ENCODE results near the gene ITGB7. TPM values are rescaled to one million over a fixed set of nuclear protein-coding genes. Genes with fewer than 3 reads are reported as not detected.

Gene ITGB7, protein sequence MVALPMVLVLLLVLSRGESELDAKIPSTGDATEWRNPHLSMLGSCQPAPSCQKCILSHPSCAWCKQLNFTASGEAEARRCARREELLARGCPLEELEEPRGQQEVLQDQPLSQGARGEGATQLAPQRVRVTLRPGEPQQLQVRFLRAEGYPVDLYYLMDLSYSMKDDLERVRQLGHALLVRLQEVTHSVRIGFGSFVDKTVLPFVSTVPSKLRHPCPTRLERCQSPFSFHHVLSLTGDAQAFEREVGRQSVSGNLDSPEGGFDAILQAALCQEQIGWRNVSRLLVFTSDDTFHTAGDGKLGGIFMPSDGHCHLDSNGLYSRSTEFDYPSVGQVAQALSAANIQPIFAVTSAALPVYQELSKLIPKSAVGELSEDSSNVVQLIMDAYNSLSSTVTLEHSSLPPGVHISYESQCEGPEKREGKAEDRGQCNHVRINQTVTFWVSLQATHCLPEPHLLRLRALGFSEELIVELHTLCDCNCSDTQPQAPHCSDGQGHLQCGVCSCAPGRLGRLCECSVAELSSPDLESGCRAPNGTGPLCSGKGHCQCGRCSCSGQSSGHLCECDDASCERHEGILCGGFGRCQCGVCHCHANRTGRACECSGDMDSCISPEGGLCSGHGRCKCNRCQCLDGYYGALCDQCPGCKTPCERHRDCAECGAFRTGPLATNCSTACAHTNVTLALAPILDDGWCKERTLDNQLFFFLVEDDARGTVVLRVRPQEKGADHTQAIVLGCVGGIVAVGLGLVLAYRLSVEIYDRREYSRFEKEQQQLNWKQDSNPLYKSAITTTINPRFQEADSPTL
- total RNA-seq: 0.25 TPM in 1 of 2 replicates, not detected in the other

DNA sequence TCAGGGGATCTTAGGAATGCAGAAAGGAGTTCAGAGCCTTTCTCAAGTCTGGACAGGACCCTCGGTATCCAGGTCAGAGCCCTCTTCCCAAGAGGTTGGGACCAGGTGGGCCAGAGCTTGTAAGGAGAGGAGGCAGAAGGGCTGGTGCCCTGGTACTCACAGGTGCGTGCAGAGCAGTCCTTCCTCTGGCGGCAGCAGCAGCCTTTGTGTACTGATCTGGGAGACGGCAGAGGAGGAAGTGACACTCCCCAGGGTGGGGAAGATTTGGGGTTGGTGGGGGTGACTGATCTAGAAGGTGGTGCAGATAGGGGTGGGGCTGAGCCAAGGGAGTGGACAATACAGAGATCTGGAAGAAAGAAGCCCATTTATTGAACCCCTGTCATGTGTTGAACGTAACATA, at the start of gene ITGB7:
Gene ITGB7, minus strand, starts transcription at position 210 of the 400 bp plus-strand sequence. CDS start 6,808 bp downstream, outside the sequence.
- DNase-seq (ENCODE audit: low read depth in 2 of 2): no peak

DNA sequence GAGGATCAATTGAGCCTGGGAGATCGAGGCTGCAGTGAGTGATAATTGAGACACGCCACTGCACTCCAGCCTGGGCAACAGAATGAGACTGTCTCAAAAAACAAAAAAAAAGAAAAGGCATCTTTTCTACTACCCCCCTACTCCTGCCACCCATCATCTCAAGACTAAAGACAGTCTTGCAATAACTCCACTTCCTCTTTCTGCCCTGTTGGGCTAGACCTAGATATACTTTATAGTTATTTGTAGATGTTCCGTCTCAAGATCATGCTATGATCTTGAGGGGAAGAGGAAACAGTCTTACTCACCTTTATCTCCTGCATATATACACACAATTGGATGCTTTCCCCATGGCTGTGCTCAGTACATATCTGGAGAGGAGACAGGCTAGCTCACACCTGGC, 48.9 kb upstream of the ITGB7 start:
- no peak for DNase-seq (ENCODE audit: low read depth in 2 of 2)

DNA sequence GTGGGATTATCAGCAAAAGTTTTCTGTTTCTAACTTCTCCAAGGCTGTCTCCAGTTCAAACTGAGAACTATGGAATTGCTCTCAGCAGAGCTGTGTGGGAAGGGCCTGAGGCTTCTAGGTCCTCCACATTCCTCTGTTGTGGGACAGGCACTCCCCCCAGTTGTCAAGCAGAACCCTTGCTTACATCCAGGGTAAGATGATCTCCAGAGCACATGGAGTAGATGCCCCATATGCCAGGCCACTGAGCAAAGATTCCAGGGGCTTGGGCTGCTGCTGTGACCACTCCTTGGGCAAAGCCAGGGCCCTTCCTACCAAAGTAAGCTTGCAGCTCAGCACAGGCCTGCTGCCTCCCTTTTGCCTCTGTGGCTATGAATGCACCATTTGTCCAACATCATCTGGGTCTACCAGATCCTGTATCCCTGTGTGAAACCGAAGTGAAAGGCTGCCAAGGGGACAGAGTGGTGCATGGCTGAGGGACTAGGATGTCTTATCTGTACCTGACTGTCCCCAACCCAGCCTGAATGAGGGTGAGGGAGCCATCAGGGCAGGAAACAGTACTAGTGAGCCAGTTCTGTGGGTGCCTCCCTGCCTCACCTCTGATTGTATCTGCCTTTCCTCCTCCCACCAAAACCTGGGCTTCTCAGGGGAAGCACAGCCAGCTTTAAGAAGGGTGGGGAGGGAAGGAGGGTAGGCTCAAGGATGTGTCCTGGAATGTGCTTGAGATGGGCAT, 47.9 kb upstream of the ITGB7 start:
- no peak for DNase-seq (ENCODE audit: low read depth in 2 of 2)

DNA sequence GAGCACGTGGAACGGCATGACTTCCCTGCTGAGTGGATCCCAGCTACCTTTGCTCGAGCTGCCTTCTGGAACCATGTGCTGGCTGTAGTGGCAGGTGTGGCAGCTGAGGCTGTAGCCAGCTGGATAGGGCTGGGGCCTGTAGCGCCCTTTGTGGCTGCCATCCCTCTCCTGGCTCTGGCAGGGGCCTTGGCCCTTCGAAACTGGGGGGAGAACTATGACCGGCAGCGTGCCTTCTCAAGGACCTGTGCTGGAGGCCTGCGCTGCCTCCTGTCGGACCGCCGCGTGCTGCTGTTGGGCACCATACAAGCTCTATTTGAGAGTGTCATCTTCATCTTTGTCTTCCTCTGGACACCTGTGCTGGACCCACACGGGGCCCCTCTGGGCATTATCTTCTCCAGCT, 46.2 kb upstream of the ITGB7 start:
- DNase-seq (ENCODE audit: low read depth in 2 of 2): no peak

DNA sequence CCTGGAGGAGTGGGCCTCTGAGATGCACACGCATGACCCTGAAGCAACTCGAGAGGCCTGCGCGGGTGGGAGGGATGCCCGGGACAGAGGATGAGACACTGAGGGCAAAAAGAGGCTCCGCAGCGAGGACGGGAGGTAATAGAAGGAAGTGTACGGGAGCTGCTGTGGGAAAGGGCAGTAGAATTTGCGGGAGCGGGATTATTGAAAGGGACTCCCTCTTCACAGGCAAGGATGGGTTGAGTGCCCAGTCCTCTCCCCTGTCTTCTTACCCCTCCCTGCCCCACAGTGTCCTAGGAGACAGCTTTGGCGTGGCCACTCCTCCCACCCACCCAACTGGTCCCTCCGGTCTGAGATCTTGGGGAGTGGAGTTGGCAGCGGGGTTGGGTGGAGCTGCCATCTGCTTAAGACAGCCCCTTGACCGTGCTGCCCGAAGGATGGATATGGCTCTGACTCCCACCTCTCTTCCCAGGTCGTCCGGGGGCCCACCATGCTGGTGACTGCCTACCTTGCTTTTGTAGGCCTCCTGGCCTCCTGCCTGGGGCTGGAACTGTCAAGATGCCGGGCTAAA, 45.4 kb upstream of the ITGB7 start:
- DNase-seq (ENCODE audit: low read depth in 2 of 2): no peak

DNA sequence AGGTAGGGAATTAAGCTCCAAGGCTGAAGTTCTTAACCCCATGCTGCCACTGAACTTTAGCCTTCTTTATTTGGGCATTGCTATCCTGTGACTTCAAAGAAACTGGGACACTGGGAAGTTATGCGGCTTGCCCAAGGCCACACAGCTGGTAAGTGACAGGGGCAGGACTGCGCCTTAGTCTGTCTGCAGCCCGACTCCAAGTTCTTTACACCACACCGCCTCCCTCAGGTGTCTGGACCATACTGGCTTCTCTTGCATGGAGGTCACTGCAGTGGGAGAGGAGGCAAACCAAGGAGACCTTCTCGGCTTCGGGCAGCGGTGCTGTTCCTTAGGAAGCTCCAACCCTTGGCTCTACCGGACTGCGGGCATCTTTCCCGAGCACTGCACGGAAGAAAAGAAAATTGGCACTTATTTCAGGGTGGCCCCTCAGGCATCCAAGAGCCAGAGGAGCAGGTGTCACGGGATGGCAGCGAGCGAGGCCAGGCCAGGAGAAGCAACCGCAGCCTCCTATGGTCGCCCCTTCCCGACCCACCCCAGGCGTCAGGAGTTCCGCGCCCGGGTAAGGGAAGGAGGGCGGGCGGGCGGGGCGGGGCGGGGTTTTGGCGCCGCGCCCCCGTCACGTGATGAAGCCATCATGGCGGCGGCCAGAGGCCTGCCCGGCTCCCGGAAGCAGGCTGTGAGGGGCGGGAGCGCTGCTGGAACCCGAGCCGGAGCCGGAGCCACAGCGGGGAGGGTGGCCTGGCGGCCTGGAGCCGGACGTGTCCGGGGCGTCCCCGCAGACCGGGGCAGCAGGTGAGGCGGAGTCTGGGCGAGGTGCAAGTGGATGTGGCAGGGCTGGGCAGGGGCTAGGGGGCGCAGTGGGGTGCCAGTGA, 44.7 kb upstream of the ITGB7 start:
- peak in 1 of 2 donors; percentile 75 for DNase-seq (ENCODE audit: low read depth in 2 of 2)

DNA sequence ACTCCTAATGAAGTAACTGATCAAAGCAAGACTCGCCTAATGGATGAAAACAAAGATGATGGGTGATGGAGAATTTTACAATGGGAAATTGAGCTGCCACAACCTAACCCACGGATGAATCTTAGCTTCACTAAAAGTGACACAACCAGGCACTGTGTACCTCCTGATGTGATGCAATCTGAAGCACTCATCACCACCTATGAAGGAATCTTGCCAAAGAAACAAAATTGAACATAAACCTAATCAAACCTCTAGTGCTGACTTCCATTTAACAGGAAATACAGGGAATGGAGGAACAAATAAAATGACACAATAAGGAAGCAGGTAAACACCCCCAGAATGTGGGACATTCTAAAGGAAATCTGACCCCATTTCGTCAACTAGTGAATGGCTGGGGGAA, 38.2 kb upstream of the ITGB7 start:
- DNase-seq (ENCODE audit: low read depth in 2 of 2): no peak

DNA sequence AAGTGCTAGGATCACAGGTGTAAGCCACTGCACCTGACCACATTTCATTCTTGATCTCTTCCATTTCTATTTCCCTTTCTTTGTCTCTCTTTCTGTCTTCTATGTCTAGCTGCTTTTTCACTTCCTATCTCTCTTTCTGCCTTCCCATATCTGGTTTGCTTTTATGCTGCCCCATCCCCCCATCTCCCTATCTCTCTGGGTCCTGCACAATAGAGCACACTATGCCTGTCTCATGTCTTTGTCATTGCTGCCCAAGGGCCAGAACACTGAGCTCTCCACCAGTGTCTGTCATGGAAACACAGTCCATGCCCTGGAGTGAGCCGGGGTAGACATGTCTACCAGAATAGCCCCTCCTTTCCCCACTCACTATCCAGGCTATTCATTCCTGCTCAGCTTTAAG, 37.3 kb upstream of the ITGB7 start:
- no peak for DNase-seq (ENCODE audit: low read depth in 2 of 2)

DNA sequence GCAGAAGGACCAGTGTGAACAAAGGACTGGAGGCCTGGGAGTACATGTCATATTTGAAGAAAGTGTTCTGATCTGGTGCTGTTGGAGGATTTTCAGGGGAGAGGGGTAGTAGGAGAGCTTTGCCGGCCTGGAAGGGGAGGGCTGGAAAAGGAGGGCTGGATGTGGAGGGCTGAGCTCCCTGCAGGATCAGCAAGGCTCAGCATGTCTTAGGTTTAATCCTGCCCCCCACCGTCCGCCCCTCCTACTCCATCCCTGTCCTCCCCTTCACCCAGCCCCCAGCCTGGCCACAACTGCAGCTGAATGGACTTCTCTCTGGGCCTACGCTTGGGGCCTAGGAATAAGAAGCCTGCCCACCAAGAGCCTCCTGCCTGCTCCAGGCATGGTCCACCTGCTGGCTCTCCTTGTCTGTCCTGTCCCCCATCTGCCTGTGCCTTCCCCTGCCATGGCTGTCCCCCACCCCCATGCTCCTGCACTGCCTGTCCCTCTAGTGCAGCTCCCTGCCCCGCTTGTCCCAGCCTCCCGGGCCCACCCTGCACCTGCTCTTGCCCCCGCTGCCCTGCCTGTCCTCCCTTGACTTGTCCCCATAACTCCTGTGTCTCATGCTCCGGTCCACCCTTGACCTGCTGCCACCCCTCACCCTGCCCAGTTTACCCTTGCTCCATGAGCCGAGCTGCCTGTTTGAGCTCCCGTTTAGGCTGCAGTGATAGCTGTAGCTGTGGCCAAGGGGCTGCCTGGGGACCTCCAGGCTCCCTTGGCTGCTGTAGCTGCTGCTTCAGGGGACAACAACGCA, 34.8 kb upstream of the ITGB7 start:
- DNase-seq (ENCODE audit: low read depth in 2 of 2): no peak

DNA sequence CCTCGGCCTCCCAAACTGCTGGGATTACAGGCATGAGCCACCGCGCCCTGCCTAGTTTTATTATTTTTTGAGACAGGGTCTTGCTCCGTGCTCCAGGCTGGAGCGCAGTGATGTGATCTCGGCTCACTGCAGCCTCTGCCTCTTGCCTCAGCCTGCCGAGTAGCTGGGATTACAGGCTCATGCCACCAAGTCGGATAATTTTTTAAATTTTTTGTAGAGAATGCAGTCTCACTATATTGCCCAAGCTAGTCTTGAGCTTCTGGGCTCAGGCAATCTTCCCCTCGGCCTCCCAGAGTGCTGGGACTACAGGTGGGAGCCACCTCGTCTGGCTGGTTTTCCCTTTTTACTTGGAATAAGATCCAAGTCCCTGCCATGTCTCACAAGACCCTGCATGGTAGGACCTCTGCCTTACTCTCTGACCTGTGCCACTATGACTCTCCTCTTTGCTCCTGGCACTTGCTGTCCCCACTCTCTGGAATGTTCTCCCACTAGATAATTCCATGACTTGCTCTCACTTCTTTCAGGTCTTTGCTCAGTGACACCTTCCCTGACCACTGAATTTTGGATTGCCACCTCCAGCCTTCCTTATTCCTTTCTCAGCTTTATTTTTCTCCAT, 32.7 kb upstream of the ITGB7 start:
- no peak for DNase-seq (ENCODE audit: low read depth in 2 of 2)

DNA sequence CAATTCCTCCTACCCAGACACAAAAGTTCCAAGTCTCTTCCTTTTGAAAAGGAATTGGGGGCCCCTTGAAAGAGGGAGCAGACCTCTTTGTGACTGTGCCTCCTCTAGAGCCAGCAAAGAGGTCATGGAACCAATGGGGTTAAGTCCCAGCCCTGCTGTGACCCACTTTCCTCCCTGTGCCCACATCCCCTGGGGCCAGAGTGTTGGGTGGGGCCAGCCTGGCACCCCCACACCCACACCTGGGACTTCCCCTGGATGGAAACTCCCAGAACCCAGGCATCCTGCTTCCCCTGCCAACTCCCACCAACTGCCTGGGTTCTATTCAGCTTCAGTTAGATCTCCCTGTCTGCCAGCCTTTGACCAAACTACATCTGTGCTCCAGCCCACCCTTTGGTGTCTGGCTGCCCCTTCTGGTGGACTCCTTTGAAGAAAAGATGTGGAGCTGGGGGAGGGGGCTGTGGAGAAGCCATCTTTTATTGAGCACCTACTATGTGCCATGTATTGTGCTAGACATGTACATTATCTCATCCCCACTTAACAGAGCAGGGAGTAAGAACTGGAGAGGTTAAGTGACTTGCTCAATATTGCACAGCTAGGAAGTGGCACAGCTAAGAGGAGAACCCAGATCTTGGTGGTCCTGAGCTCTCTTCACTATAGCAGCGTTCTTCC, 29.5 kb upstream of the ITGB7 start:
- DNase-seq (ENCODE audit: low read depth in 2 of 2): no peak

DNA sequence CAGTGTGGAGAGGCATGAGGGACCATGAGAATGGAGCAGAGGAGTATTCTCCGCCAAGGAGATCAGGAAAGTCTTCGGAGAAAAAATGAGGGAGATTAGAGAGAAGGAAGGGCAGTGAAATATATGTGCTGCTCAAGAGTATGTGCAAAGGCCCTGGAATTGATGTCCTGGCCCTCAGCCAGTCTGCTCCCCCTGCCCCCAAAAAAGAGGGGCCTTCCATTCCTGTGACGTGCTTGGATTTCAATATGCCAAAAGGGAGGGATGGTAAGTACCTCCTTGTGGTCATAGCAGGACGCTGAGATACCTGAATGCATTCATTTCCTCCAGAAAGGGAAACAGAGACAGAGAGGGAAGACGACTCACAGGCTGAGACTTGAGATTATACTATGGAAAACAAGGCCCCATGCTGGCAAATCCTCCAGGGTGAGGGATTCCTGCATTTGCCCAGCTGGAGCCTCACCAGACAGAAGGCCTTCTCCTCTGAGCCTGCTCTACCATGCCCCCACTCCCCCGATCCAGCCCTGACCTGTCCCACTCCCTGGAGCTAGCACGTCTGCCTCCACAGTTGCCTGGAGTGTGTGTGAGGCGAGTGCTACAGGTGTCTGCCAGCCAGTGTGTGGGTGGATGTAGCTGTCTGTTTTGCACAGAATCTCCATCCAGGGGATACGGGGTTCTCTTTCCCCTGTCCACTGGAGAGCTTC, 28.8 kb upstream of the ITGB7 start:
- no peak for DNase-seq (ENCODE audit: low read depth in 2 of 2)

DNA sequence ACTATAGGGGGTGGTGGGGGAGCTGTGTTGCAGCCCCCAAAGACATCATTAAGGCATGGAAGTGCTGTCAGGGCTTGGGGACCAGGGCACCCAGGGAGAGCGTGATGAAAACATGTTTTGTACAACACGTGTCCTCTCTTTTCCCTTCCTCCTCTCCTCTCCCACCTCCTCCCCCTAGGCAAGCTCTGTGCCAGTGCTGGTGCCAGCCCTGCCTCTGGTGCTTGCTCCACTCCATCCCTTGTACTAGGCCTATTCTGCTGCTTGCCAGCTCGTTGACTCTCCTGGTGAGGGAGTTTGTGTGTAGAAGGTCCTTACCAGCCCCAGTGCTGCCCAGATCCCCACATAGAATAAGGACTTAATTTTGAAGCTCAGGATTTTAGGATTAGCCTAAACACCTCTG, 28.1 kb upstream of the ITGB7 start:
- no peak for DNase-seq (ENCODE audit: low read depth in 2 of 2)

DNA sequence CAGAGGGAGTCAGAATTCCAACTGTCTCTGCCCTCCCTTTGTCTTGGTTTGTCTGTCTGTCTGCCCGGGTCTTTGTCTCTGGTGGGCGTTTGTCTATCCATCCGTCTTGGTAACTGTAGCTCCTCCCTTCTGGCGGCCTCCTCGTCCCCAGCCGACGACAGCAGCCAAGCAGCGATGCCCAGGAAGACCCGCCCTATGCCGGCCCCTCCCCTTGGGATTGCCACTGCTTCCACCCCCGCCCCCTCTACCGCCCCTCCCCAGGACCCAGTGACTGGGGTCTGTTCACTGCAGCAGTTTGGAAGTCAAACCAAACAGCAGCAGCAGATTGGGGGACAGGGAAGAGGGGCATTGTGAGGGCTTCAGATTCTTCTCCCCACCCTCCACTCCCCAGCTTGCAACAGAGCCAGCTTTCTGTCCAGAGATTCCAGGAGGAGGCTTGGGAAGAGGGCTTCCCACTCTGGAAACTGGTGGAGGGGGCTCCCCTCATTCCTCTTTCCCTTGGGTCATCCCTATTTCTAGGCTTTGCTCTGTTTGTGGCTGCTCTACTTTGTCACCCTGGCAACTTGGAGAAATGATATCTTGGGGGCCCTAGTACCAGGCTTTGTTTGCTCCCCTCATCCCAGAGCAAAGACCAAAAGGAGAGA, 27.3 kb upstream of the ITGB7 start:
- DNase-seq (ENCODE audit: low read depth in 2 of 2): no peak

DNA sequence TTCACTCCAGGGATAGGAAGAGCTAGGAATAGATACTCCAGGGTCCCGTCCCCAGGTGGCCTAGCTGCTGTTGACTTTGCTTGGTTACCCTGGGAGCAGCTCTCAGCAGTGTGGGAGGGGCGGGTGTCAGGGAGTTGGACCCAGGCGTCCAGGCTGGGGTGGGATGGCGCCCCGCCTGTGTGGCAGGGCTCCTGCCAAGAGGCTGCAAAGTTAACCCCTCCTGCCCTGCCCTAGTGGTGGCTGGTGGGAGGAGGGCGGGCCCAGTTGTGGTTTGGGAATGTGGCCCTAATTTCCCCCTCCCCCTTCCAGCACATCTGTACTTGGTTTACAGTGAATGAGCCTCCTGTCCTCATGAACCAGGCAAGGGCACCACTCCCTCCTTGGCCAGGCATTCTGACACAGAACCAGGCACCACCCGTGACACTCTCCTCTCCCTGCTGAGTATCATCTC, 26.6 kb upstream of the ITGB7 start:
- DNase-seq (ENCODE audit: low read depth in 2 of 2): no peak

DNA sequence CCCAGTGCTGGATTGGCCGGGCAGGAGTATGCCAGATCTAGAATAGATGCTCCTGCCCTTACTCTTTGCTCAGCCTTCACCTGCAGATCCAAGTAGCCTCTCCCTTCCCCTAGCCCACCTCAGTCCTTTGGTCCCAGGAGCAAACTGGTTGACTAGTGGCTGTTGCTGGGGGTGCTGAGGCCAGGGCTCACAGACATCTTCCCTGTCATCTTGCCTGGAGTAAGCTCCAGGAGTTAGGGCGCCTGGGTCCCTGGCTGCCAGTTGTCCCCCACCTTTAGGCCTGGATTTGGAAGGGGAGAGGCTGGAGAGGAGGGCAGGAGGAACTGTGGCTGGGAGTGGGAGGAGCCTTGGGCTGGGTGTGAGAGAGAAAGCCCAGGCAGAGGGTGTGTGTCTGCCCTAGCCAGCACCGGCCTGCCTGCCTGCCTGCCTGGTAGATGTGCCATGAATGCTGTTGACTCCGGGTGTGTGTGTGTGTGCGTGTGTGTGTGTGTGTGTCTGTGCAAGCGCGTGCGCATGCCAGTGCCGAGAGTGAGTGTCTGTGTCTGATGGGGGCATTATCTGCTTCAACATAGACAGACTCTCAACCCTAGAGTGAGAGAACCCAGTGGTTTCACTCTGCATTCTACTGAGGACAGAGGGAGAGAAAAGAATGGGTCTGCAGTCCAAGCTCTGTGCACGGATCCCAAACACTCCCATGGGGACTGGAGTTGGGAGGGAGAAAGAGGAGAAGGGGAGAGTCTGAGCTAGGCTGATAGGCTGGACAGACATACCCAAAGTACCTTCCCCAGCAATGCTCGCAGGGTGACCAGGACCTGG, 25.8 kb upstream of the ITGB7 start:
- DNase-seq (ENCODE audit: low read depth in 2 of 2): no peak
